Tibial nerve (tissue), 4 donors: ENCODE measurements around the gene MDN1.

Source experiments
- CTCF ChIP-seq, 5 experiments: fragments of 200-600 bp in 3 of 5; fragments of 450-650 bp in 2 of 5; sonication (generic) in 3 of 5; IDR thresholded peaks; one replicate each; pipeline ENCODE4 v1.5.1; 2016 to 2019; ENCODE audit warnings: antibody characterized with exemption in 5 of 5, mild to moderate bottlenecking in 3 of 5, moderate library complexity in 2 of 5
- EP300 ChIP-seq, 2 donors: sonication (generic); formaldehyde crosslinking; IDR thresholded peaks; one replicate each; pipeline ENCODE4 v1.6.1; 2017; ENCODE audit warnings: antibody characterized with exemption in 2 of 2, mild to moderate bottlenecking in 1 of 2

GRCh38 chr6:89734526-89734925, 85.1 kb downstream of the MDN1 start:
- no peak for TF ChIP-seq CTCF (IDR thresholded peaks at IDR 0.05)
- no peak for TF ChIP-seq EP300 (IDR thresholded peaks at IDR 0.05)
